HG03378 (cell line): ENCODE results near the gene TMC3.

Source experiments
- ATAC-seq: cut with Tn5 transposase; IDR thresholded peaks from one replicate; pipeline ENCODE4 v1.9.1; 2021; ENCODE audit warnings: mild to moderate bottlenecking, moderate library complexity; ENCODE audit not compliant: unreplicated experiment

The TMC3 gene

DNA sequence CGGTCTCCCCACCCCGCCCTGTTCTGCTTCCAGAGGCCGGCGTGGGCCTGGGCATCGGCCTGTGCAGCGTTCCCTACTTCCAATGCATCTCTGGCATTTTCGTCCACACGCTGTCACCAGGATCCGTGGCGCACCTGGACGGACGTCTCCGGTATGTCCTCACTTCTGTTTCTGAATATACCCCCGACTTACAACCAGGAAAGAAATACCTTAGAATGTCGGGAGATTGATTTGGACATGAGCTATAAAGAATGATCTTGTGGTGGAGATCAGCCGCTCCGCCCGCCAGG is 91.5 kb downstream of the TMC3 start:
- no peak for ATAC-seq

DNA sequence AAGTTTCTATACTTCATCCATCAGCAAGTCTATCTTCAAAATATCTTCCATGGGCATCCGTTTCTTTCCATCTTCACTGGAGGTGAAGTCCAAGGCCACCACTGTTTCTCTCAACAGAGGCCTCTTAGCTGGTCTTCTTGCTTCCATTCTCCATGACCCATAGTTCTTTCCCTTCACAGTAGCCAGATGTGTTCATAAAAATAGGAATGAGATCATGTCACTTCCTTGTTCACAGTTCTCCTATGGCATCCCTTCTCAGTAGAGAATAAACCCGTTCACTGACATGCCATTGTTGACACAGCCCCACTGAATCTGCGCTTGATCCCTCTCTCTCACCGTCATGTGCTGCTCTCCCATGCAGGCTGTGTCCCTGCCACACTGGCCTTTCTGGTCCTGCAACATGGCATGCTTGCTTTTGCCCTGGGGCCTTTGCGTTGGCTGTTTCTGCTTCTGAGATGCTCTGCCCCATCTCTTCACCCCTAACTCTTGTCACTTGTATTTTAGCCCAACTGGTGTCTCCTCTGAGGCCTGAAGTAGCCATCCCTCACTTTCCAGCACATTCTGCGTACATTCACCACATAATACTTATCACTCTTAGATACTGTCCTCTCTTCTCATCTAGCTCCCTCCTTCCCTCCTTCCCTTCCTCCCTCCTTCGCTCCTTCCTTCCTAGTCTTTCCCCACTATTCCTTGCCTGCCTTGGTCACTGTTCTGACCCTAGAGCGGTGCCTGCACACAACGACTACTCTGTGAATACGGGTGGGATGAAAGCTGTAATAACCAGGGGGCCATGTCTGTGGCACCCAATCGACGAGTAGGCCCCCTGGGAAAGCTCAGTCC is 92.0 kb downstream of the TMC3 start:
- ATAC-seq: no peak

DNA sequence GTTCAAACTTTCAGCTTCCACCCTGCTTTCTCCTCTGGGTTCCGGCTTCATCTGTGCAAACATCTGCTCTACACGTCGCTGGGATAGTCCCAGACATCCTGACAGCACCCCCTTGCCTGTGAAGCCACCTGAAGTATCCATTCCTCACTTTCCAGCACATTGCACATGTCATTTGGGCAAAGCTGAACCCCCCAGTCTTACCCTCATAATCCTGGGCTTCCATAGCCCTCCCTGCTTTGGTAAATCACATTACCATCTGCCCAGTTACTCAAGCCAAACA is 92.6 kb downstream of the TMC3 start:
- no peak for ATAC-seq
